HCT116 (cell line): ENCODE measurements around the gene BAG1.

Source experiments
- EZH2 ChIP-seq: fragments of 200-600 bp; sonication (generic); IDR thresholded peaks from 2 replicates; pipeline ENCODE4 v1.6.1; 2017; ENCODE audit warnings: antibody characterized with exemption, mixed run types
- EZH2phosphoT487 ChIP-seq: fragments of 200-600 bp; IDR thresholded peaks from 2 replicates; pipeline ENCODE4 v1.6.1; 2018; ENCODE audit warnings: antibody characterized with exemption, borderline replicate concordance
- JUND ChIP-seq: IDR thresholded peaks from 2 replicates; pipeline ENCODE4 v1.6.1; 2012
- POLR2AphosphoS5 ChIP-seq: IDR thresholded peaks from 2 replicates; pipeline ENCODE4 v1.6.1; 2011; ENCODE audit warnings: mild to moderate bottlenecking, low read depth, low read length, moderate library complexity
- SP1 ChIP-seq: IDR thresholded peaks from 2 replicates; pipeline ENCODE4 v1.6.1; 2012; ENCODE audit warnings: low read depth
- TCF7L2 ChIP-seq: IDR thresholded peaks from 2 replicates; pipeline ENCODE4 v1.7.0; 2011; ENCODE audit warnings: borderline replicate concordance, inconsistent platforms; ENCODE audit not compliant: insufficient read depth, insufficient read length; ENCODE audit errors: extremely low read depth
- ZFX ChIP-seq: fragments of 450-650 bp; IDR thresholded peaks from 2 replicates; pipeline ENCODE4 v1.6.1; 2017
- TF ChIP-seq, protein P1 (sequence below), 3 experiments: fragments of 200-600 bp in 1 of 3; sonication (generic) in 1 of 3; IDR thresholded peaks in 2 of 3; conservative IDR thresholded peaks in 1 of 3; 2 replicates each; pipeline ENCODE4 v1.5.1; 2012 to 2017; ENCODE audit warnings: low read depth in 2 of 3, low read length in 2 of 3, antibody characterized with exemption in 1 of 3, borderline replicate concordance in 1 of 3, control low read depth in 1 of 3, mild to moderate bottlenecking in 1 of 3, mixed read lengths in 1 of 3, mixed run types in 1 of 3, moderate library complexity in 1 of 3; ENCODE audit not compliant: insufficient read depth in 1 of 3
- TF ChIP-seq, protein P2 (sequence below): IDR thresholded peaks from 2 replicates; pipeline ENCODE4 v1.6.1; 2012

DNA sequence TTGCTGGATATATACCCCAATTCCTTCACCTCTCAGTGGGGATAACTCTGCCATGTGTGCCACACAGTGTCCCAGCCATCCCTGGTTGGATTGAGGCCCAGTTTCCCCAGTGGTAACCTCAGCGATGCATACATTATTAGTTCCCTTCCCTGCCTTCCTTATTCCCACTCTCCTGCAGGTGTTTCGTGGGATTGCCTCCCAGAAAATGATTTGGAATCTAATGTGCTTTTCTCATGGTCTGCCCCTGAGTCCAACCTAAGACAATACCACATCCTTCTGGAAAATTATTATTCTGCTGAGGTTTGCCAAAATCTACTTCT is 32.9 kb downstream of the BAG1 start:
- TF ChIP-seq EZH2phosphoT487 (no peak), EZH2 (no peak), POLR2AphosphoS5 (no peak), JUND (no peak), SP1 (no peak), TCF7L2 (no peak), ZFX (no peak)
- TF ChIP-seq, protein P1, sequence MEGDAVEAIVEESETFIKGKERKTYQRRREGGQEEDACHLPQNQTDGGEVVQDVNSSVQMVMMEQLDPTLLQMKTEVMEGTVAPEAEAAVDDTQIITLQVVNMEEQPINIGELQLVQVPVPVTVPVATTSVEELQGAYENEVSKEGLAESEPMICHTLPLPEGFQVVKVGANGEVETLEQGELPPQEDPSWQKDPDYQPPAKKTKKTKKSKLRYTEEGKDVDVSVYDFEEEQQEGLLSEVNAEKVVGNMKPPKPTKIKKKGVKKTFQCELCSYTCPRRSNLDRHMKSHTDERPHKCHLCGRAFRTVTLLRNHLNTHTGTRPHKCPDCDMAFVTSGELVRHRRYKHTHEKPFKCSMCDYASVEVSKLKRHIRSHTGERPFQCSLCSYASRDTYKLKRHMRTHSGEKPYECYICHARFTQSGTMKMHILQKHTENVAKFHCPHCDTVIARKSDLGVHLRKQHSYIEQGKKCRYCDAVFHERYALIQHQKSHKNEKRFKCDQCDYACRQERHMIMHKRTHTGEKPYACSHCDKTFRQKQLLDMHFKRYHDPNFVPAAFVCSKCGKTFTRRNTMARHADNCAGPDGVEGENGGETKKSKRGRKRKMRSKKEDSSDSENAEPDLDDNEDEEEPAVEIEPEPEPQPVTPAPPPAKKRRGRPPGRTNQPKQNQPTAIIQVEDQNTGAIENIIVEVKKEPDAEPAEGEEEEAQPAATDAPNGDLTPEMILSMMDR (IDR thresholded peaks at IDR 0.05 in 2 of 3, conservative IDR thresholded peaks at IDR 0.05 in 1 of 3; ENCODE audit: borderline replicate concordance in 1 of 3, insufficient read depth in 1 of 3, low read depth in 2 of 3, low read length in 2 of 3), result no peak
- TF ChIP-seq, protein P2, sequence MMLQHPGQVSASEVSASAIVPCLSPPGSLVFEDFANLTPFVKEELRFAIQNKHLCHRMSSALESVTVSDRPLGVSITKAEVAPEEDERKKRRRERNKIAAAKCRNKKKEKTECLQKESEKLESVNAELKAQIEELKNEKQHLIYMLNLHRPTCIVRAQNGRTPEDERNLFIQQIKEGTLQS, result no peak
